GM10266 (cell line): Measurements from ENCODE around the gene AFAP1L2.

Experiments used
- DNase-seq: peaks from one replicate; pipeline ENCODE4 v3.0.0; 2012; ENCODE audit errors: extremely low spot score
- TF ChIP-seq, protein P1 (sequence below): IDR thresholded peaks from 2 replicates; pipeline ENCODE4 v1.5.1; 2012; ENCODE audit warnings: mild to moderate bottlenecking, low read depth; ENCODE audit not compliant: control insufficient read depth, insufficient read depth; ENCODE audit errors: missing control alignments

The AFAP1L2 gene

GRCh38 chr10:114306116-114306973, 98.0 kb downstream of the AFAP1L2 start:
- TF ChIP-seq, protein P1, sequence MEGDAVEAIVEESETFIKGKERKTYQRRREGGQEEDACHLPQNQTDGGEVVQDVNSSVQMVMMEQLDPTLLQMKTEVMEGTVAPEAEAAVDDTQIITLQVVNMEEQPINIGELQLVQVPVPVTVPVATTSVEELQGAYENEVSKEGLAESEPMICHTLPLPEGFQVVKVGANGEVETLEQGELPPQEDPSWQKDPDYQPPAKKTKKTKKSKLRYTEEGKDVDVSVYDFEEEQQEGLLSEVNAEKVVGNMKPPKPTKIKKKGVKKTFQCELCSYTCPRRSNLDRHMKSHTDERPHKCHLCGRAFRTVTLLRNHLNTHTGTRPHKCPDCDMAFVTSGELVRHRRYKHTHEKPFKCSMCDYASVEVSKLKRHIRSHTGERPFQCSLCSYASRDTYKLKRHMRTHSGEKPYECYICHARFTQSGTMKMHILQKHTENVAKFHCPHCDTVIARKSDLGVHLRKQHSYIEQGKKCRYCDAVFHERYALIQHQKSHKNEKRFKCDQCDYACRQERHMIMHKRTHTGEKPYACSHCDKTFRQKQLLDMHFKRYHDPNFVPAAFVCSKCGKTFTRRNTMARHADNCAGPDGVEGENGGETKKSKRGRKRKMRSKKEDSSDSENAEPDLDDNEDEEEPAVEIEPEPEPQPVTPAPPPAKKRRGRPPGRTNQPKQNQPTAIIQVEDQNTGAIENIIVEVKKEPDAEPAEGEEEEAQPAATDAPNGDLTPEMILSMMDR: no peak
- DNase-seq: no peak

DNA sequence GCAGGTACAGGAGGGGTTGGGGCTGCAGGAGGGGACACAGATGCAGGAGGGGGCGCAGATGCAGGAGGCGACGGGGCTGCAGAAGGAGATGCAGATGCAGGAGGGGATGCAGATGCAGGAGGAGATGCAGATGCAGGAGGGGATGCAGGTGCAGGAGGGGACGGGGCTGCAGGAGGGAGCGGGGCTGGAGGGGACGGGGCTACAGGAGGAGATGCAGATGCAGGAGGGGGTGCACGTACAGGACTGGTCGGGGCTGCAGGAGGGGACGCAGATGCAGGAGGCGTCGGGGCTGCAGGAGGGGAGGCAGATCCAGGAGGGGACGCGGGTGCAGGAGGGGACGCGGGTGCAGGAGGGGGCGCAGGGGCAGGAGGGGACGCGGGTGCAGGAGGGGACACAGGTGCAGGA, 98.8 kb downstream of the AFAP1L2 start:
- TF ChIP-seq, protein P1: no peak
- no peak for DNase-seq

- TF ChIP-seq, protein P1: peak; percentile 72
- DNase-seq: peak; percentile 69
Observed at GRCh38 chr10:114304571-114305421, 99.5 kb downstream of the AFAP1L2 start.

GRCh38 chr10:114304017-114304570, 100.2 kb downstream of the AFAP1L2 start:
- DNase-seq: peak; percentile 87
- TF ChIP-seq, protein P1: peak; percentile 86

- no peak for DNase-seq
- TF ChIP-seq, protein P1: no peak
Observed at GRCh38 chr10:114303556-114303955, 100.7 kb downstream of the AFAP1L2 start.

DNA sequence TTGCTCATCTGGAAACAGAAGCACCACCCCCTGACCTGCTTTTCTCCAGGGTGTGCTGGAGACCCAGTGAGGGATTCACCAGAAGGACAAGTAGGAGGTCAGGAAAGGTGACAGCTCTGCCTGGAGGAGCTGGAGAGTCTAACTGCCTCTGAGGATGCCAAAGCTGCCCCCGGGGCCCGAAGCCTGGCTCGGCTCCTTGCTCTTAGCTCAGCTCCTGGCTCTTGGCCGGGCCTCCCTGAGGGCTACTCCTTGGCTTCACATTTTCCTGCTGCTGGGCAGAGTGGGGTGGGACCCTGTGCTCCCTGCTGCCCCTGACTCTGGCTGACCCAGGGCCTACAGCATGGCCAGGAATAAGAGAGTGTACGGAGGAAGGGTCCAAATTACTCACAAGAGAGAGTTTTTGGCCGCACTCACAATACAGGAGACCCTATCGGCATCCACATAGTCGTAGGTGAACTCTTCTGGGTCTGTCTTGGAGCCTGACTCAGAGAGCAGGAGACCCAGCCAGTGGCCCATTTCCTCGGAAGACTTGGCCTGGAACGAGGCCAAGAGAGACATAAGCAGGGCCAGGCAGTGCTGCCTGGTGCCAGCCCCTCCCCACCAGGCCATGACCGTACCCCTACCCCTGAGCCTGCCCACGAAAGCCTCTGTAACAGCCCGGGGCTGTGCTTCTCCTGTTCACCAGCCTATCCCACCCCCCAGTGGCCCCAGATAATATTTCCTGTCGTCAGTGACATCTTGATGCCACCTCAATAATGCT, 102.2 kb downstream of the AFAP1L2 start:
- DNase-seq: no peak

More for the DNA sequence above, 102.2 kb downstream of the AFAP1L2 start:
- TF ChIP-seq, protein P1: no peak
